Bronchial epithelial cell (primary cell): ENCODE results near the gene GRAMD1A. TPM values are rescaled to one million over a fixed set of nuclear protein-coding genes. Genes with fewer than 3 reads are reported as not detected.

ENCODE experiments used
- DNase-seq: peaks from one replicate; pipeline ENCODE4 v3.0.0-alpha.2; 2010; ENCODE audit warnings: low read depth
- FAIRE-seq: peaks from 2 replicates; lab custom pipeline; 2011; peaks lifted over from hg19 to GRCh38; lab: Jason Lieb, UNC
- H3K27me3 ChIP-seq: 2 replicates; pipeline ENCODE4 v1.5.1; 2011; ENCODE audit warnings: low read length; ENCODE audit not compliant: control insufficient read depth, insufficient read depth
- H3K36me3 ChIP-seq: 2 replicates; pipeline ENCODE4 v1.5.1; 2011; ENCODE audit warnings: low read length; ENCODE audit not compliant: control insufficient read depth, insufficient read depth
- H3K4me3 ChIP-seq: 2 replicates; pipeline ENCODE4 v1.5.1; 2011; ENCODE audit warnings: mild to moderate bottlenecking, low read depth, low read length, control low read depth
- CTCF ChIP-seq: IDR thresholded peaks from 2 replicates; pipeline ENCODE4 v1.5.1; 2011; ENCODE audit warnings: mild to moderate bottlenecking, moderate library complexity, low read length, control low read depth, inconsistent platforms; ENCODE audit not compliant: insufficient read depth, severe bottlenecking
- total RNA-seq: library from RNA; depleted of rRNA; stranded (reverse); fragments of >200 nt; gene quantifications from 2 replicates; pipeline ENCODE4 v1.2.1, GENCODE V29; 2014

GRAMD1A gene
- total RNA-seq, 1 donor from 2014 or later = 7.9 TPM

DNA sequence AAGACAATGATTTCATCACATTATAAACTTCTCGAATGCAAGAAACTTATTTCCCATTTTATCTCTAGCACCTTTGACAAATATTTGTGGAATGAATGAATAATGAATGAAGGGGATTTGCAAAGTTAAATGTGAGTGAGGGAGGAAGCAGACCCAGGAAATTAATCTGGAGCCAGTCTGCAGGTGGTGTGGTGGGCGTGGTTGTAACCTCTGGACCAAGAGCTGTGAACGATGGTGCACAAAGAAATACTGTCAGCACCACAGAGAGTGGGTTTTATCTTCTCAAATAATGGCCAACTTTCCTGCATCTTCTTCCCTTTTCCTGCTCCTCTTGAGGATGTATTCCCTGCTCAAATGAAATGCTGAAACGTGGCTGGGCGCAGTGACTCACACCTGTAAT is 25.1 kb upstream of the GRAMD1A start:
- H3K36me3 ChIP-seq = no peaks in the 10 kb centered on the region
- H3K27me3 ChIP-seq = no peaks in the 10 kb centered on the region
- no peak for DNase-seq
- FAIRE-seq = no peak
- no peak overlapping the region for H3K4me3 ChIP-seq
- no peak for TF ChIP-seq CTCF

GRCh38 chr19:34976611-34977010 is 23.5 kb upstream of the GRAMD1A start:
- DNase-seq (no peak), FAIRE-seq (no peak)

GRCh38 chr19:34979819-34980640 is 20.1 kb upstream of the GRAMD1A start:
- DNase-seq = no peak
- no peaks in the 10 kb centered on the region for H3K36me3 ChIP-seq
- H3K4me3 ChIP-seq = no peak overlapping the region
- FAIRE-seq = no peak
- no peak for TF ChIP-seq CTCF
- H3K27me3 ChIP-seq = no peaks in the 10 kb centered on the region

More at GRCh38 chr19:34976611-34977010, 23.5 kb upstream of the GRAMD1A start:
- Histone ChIP-seq H3K27me3 (no peaks in the 10 kb centered on the region), H3K36me3 (no peaks in the 10 kb centered on the region), H3K4me3 (no peak overlapping the region)
- TF ChIP-seq CTCF = no peak

DNA sequence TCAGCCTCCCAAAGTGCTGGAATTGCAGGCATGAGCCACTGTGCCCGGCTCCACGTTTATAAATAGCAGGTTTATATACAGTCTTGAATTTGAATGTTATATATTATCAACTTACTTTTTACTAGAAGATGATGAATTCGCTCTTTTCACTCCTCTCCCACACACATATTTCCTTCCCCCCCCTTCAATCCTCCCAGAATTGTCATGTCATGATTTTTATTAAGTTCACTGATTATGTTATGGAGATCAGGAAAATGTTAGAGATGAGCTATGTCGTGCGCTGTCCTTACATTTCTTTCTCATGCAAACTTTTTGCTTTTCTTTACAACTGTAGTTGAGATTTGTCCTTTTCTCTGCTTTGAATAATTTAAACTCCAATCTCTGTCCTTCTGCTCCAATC is 17.8 kb upstream of the GRAMD1A start:
- TF ChIP-seq CTCF = no peak
- no peak for DNase-seq
- Histone ChIP-seq H3K27me3 (no peaks in the 10 kb centered on the region), H3K36me3 (no peaks in the 10 kb centered on the region), H3K4me3 (no peak overlapping the region)
- FAIRE-seq = no peak

DNA sequence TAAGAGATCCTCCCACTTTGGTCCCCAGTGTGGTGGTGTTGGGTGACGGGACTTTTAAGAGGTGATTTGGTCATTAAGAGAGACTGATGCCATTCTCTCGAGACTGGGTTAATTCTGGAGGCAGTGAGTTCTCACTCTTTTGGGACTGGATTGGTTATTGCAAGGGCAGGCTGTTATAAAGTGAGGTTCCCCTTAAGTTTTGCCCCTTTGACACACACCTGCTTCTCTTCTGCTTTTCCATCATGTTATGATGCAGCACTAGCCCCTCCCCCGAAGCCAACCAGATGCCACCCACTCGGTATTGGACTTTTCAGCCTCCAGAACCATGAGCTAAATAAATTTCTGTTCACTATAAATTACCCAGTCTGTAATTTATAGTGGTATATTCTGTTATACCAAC is 16.3 kb upstream of the GRAMD1A start:
- TF ChIP-seq CTCF = no peak
- Histone ChIP-seq H3K27me3 (no peaks in the 10 kb centered on the region), H3K36me3 (no peaks in the 10 kb centered on the region), H3K4me3 (no peak overlapping the region)
- FAIRE-seq = no peak
- no peak for DNase-seq
